Esophagus squamous epithelium (tissue), 5 donors: Measurements from ENCODE around the gene TOM1. TPM values are rescaled to one million over a fixed set of nuclear protein-coding genes. Genes with fewer than 3 reads are reported as not detected.

Experiments used
- DNase-seq: peaks from one replicate; lab custom pipeline; 2025; lab: John Stamatoyannopoulos, UW
- H3K27ac ChIP-seq, 4 donors: fragments of 200-600 bp; sonication (generic); one replicate each; pipeline ENCODE4 v1.5.1; 2016 to 2019; ENCODE audit warnings: mild to moderate bottlenecking in 1 of 4
- H3K27me3 ChIP-seq, 4 donors: fragments of 200-600 bp; sonication (generic); 1 replicate in 3 of 4; 2 replicates in 1 of 4; pipeline versions ENCODE4 v1.5.1 to v1.6.0; 2017 to 2021; ENCODE audit warnings: antibody characterized with exemption in 1 of 4
- H3K36me3 ChIP-seq, 3 donors: fragments of 200-600 bp; sonication (generic); one replicate each; pipeline ENCODE4 v1.5.1; 2016 to 2019
- H3K4me1 ChIP-seq, 3 donors: fragments of 200-600 bp; sonication (generic); one replicate each; pipeline ENCODE4 v1.5.1; 2017 to 2019
- H3K4me3 ChIP-seq, 4 donors: fragments of 200-600 bp; sonication (generic); 1 replicate in 3 of 4; 2 replicates in 1 of 4; pipeline ENCODE4 v1.5.1; 2016 to 2019; ENCODE audit warnings: mild to moderate bottlenecking in 2 of 4, moderate library complexity in 1 of 4
- H3K9me3 ChIP-seq, 3 donors: fragments of 200-600 bp; sonication (generic); one replicate each; pipeline ENCODE4 v1.5.1; 2016 to 2019
- POLR2A ChIP-seq, 4 donors: fragments of 450-650 bp; IDR thresholded peaks; one replicate each; pipeline ENCODE4 v1.6.1; 2017; ENCODE audit warnings: antibody characterized with exemption in 4 of 4, mild to moderate bottlenecking in 4 of 4, moderate library complexity in 3 of 4
- WGBS, 2 donors: methylation state at CpG; one replicate each; pipeline ENCODE4 v1.1.5; 2018; 5-methylcytosine and 5-hydroxymethylcytosine counted together
- intact Hi-C: fragments of 100-400 bp; cut with DNase I; formaldehyde crosslinking; loops from one replicate; pipeline ENCODE4 v1.15.0; 2022
- total RNA-seq, 4 donors: library from RNA; depleted of rRNA; stranded (reverse); fragments of >200 nt; gene quantifications; one replicate each; pipeline ENCODE4 v1.1.0, GENCODE V29; 2016
- TF ChIP-seq, protein P1 (sequence below), 6 experiments: fragments of 450-650 bp in 4 of 6; fragments of 200-600 bp in 2 of 6; sonication (generic) in 2 of 6; IDR thresholded peaks; one replicate each; pipeline ENCODE4 v1.5.1; 2016 to 2019; ENCODE audit warnings: antibody characterized with exemption in 6 of 6, mild to moderate bottlenecking in 4 of 6, moderate library complexity in 4 of 6
- donor health status: DM: yes; HTN: yes; CAD: no.

The TOM1 gene
- total RNA-seq, 4 donors from 2014 or later = 72.1 to 145 (median 106) TPM

GRCh38 chr22:35349704-35350538 is 50.2 kb downstream of the TOM1 start:
- Histone ChIP-seq H3K4me1 (peaks cover 18 to 42% (median 27%) of the 10 kb centered on the region in 3 donors), H3K27ac (peak overlapping the region; percentile 61 to 86 (median 72)), H3K36me3 (peaks cover 9 to 39% (median 13%) of the 10 kb centered on the region in 3 donors), H3K27me3 (no peaks in the 10 kb centered on the region), H3K4me3 (peak overlapping the region in 1 of 4 donors; percentile 72), H3K9me3 (no peaks in the 10 kb centered on the region)
- no peak for DNase-seq
- intact Hi-C loops = loop anchor here (5.0 to 10.0 kb wide), 3 partner anchors 75 to 772 kb away; no protein-coding TSS in a partner anchor
- TF ChIP-seq, protein P1, sequence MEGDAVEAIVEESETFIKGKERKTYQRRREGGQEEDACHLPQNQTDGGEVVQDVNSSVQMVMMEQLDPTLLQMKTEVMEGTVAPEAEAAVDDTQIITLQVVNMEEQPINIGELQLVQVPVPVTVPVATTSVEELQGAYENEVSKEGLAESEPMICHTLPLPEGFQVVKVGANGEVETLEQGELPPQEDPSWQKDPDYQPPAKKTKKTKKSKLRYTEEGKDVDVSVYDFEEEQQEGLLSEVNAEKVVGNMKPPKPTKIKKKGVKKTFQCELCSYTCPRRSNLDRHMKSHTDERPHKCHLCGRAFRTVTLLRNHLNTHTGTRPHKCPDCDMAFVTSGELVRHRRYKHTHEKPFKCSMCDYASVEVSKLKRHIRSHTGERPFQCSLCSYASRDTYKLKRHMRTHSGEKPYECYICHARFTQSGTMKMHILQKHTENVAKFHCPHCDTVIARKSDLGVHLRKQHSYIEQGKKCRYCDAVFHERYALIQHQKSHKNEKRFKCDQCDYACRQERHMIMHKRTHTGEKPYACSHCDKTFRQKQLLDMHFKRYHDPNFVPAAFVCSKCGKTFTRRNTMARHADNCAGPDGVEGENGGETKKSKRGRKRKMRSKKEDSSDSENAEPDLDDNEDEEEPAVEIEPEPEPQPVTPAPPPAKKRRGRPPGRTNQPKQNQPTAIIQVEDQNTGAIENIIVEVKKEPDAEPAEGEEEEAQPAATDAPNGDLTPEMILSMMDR (IDR thresholded peaks at IDR 0.05) = no peak
- no peak for TF ChIP-seq POLR2A (IDR thresholded peaks at IDR 0.05)
- 32 to 38% methylated on average over 4 to 11 of the region's 17 CpGs for WGBS, 2 donors

DNA sequence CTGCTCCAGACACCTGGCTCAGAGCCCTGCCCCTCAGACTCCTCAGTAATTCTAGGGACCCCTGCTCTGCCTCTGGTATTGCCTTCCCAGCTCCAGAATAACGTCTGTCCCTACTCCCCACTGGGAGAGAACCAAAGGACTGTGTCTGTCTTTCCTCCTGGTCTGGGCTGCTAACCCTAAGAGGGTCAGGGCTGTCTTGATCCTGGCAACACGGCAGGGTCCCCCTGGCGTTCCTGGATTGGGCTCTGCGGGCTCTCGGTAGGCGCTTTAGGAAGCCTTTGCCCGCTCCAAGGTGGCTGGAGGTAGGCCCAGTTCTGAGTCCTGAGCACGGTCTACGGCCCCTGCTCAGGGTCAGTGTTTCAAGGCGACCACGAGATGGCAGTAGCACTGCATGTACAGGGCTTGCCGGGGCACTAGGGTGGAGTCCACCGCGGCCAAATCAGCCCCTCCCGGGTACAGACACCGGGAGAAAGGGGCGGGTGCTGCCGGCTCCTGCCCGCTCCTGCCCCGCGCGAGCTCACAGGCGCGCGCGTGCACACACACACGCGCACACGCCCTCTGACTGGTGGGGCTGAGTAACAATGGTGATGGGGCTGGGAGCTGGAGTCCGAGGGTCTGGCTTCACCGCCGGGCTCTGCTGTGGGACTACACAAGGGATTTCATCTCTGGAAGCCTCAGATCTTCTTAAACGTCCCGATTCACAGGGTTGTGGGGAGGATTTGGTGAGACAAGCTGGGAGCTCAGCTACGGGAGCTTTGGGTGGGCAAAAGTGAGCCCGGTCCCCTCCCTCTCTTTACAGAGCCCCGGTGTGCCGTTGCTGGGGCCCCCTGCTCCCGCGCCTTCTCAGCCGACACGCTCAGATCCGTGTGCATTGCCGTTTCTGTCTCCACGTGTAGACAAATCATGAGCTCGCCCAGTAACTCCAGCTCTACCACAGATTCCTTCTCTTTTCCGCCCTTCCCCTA is 51.1 kb downstream of the TOM1 start:
- Histone ChIP-seq H3K27me3 (no peaks in the 10 kb centered on the region), H3K4me1 (peaks cover 18 to 42% (median 27%) of the 10 kb centered on the region in 3 donors), H3K27ac (peak overlapping the region; percentile 61 to 86 (median 72)), H3K36me3 (peaks cover 5 to 30% (median 13%) of the 10 kb centered on the region in 3 donors), H3K9me3 (no peaks in the 10 kb centered on the region), H3K4me3 (peak overlapping the region; percentile 29 to 72 (median 51))
- DNase-seq = peak; percentile 64
- intact Hi-C loops = no loop called here
- TF ChIP-seq, protein P1 (IDR thresholded peaks at IDR 0.05) = peak; percentile 87 to 97 (median 92)
- peak in 1 of 4 donors; percentile 52 for TF ChIP-seq POLR2A (IDR thresholded peaks at IDR 0.05)
- WGBS, 2 donors = 3% methylated on average over 18 to 19 of the region's 47 CpGs

GRCh38 chr22:35352214-35353111 is 52.8 kb downstream of the TOM1 start:
- peak overlapping the region in 1 of 4 donors; percentile 27 for H3K4me3 ChIP-seq
- no peaks in the 10 kb centered on the region for H3K9me3 ChIP-seq
- TF ChIP-seq, protein P1 (IDR thresholded peaks at IDR 0.05) = no peak
- peak in 1 of 4 donors; percentile 37 for TF ChIP-seq POLR2A (IDR thresholded peaks at IDR 0.05)
- peaks cover 0 to 4% (median 0%) of the 10 kb centered on the region in 4 donors for H3K27me3 ChIP-seq
- peaks cover 18 to 42% (median 27%) of the 10 kb centered on the region in 3 donors for H3K4me1 ChIP-seq
- DNase-seq = peak; percentile 52
- H3K36me3 ChIP-seq = peaks cover 0 to 13% (median 0%) of the 10 kb centered on the region in 3 donors
- peak overlapping the region; percentile 46 to 89 (median 61) for H3K27ac ChIP-seq
- WGBS, 2 donors = 39 to 46% methylated on average over 5 to 6 of the region's 19 CpGs
- intact Hi-C loops = no loop called here

DNA sequence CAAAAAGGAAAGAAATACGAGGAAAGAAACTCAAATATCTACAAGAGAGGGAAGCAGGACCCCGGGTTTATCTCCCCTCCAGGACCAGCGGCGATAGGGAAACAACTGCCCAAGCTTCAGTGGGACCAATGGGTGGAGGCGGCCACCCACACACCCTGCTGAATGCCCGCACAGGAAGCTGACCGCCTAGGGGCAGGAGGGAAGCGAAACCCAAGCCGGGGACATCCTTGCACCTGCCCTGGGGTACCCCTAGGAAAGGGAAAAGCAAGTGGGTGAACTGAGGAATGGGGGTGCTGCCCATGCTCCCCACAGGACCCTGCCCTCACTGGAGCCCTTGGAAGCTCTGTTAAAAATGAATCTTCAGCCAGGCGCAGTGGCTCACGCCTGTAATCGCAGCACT is 53.6 kb downstream of the TOM1 start:
- H3K36me3 ChIP-seq = peaks cover 0 to 5% (median 0%) of the 10 kb centered on the region in 3 donors
- no peak for TF ChIP-seq POLR2A (IDR thresholded peaks at IDR 0.05)
- TF ChIP-seq, protein P1 (IDR thresholded peaks at IDR 0.05) = no peak
- H3K4me3 ChIP-seq = no peak overlapping the region
- peaks cover 18 to 42% (median 27%) of the 10 kb centered on the region in 3 donors for H3K4me1 ChIP-seq
- H3K27me3 ChIP-seq = peaks cover 0 to 4% (median 0%) of the 10 kb centered on the region in 4 donors
- WGBS, 2 donors = 60% methylated on average over 9 of the region's 12 CpGs; no CpG with 5 or more reads in 1 of the 2 donors
- intact Hi-C loops = no loop called here
- no peaks in the 10 kb centered on the region for H3K9me3 ChIP-seq
- peak overlapping the region in 3 of 4 donors; percentile 10 to 89 (median 74) for H3K27ac ChIP-seq
- DNase-seq = no peak
